Smooth muscle cell (in vitro differentiated cells): ENCODE data around the gene ABI1. TPM values are rescaled to one million over a fixed set of nuclear protein-coding genes. Genes with fewer than 3 reads are reported as not detected.

Experiments used
- DNase-seq: peaks from one replicate; lab custom pipeline; 2025; ENCODE audit not compliant: unreplicated experiment; lab: John Stamatoyannopoulos, UW
- H2AFZ ChIP-seq: fragments of 200-600 bp; sonication (generic); 2 replicates; pipeline ENCODE4 v1.6.0; 2016; ENCODE audit warnings: antibody characterized with exemption, low read depth, mild to moderate bottlenecking
- H3F3A ChIP-seq: fragments of 200-600 bp; sonication (generic); 2 replicates; pipeline ENCODE4 v1.6.0; 2017; ENCODE audit warnings: antibody characterized with exemption, low read depth
- H3K27ac ChIP-seq: fragments of 200-600 bp; sonication (generic); 2 replicates; pipeline ENCODE4 v1.5.1; 2016; ENCODE audit warnings: low read depth, mild to moderate bottlenecking
- H3K27me3 ChIP-seq: fragments of 200-600 bp; sonication (generic); 2 replicates; pipeline ENCODE4 v1.6.1; 2016; ENCODE audit warnings: low read depth, mild to moderate bottlenecking
- H3K36me3 ChIP-seq: fragments of 200-600 bp; sonication (generic); 2 replicates; pipeline ENCODE4 v1.5.1; 2016; ENCODE audit warnings: low read depth
- H3K4me1 ChIP-seq: fragments of 200-600 bp; sonication (generic); 2 replicates; pipeline ENCODE4 v1.5.1; 2016; ENCODE audit warnings: low read depth
- H3K4me2 ChIP-seq: fragments of 200-600 bp; sonication (generic); 2 replicates; pipeline ENCODE4 v1.6.0; 2016; ENCODE audit warnings: mild to moderate bottlenecking
- H3K4me3 ChIP-seq: fragments of 200-600 bp; sonication (generic); 2 replicates; pipeline ENCODE4 v1.5.1; 2016; ENCODE audit warnings: mild to moderate bottlenecking
- H3K79me2 ChIP-seq: fragments of 200-600 bp; sonication (generic); 2 replicates; pipeline ENCODE4 v1.6.0; 2016; ENCODE audit warnings: low read depth, mild to moderate bottlenecking
- H3K9ac ChIP-seq: fragments of 200-600 bp; sonication (generic); 2 replicates; pipeline ENCODE4 v1.6.0; 2016; ENCODE audit warnings: low read depth
- H3K9me3 ChIP-seq: fragments of 200-600 bp; sonication (generic); replicated peaks from 2 replicates; pipeline ENCODE4 v1.5.1; 2016; ENCODE audit warnings: low read depth
- H4K20me1 ChIP-seq: fragments of 200-600 bp; sonication (generic); 2 replicates; pipeline ENCODE4 v1.6.0; 2016; ENCODE audit warnings: low read depth
- WGBS: methylation state at CpG from one replicate; pipeline ENCODE4 v1.1.7; 2016; ENCODE audit warnings: low lambda C conversion rate; 5-methylcytosine and 5-hydroxymethylcytosine counted together
- polyA plus RNA-seq: library from polyadenylated mRNA; unstranded; fragments of >200 nt; fragmentation: Nextera tagmentation; extraction: Ambion mirVana; gene quantifications from 2 replicates; pipeline ENCODE4 v1.2.1, GENCODE V29; 2016
- total RNA-seq: library from RNA; depleted of rRNA; stranded (reverse); fragments of >200 nt; gene quantifications from 2 replicates; pipeline ENCODE4 v1.2.3, GENCODE V29; 2014
- TF ChIP-seq, protein P1 (sequence below): fragments of 200-600 bp; sonication (generic); IDR thresholded peaks from 2 replicates; pipeline ENCODE4 v1.5.1; 2017; ENCODE audit warnings: borderline replicate concordance, mild to moderate bottlenecking, antibody characterized with exemption; ENCODE audit not compliant: insufficient read depth, poor library complexity, severe bottlenecking

ABI1 gene
- total and polyA plus RNA-seq, 2 experiments from 2014 or later: 40.3 to 51.4 TPM

DNA sequence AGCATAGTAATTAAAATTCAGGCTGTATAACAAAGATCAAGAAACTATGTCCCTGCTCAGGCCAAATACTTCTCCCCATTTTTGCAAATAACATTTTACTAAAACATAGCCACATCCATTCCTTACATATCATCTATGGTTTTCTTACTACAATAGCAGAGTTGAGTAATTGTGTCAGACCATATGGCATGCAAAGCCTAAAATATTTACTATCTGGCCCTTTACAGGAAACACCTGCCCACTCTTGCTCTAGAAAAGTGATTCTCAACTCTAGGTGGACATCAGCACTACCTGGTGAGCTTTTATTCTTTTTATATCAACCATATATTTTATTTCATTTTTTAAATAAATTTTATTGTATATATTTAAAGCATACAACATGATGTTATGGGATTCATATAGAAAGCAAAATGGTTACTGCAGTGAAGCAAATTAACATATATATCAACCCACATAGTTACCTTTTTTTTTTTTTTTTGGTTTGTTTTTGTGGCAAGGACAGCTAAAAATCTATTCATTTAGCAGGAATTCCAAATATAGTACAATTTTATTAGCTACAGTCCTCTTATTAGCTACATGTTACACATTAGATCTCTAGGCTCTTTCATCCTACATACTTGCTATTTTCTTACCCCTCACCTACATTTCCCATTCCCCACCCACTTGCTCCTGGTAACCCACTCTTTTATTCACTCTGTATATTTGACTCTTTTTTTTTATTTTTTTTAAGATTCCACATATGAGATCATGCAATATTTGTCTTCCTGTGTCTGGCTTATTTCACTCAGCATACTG is 19.6 kb downstream of the ABI1 start:
- Histone ChIP-seq H3K4me3 (no peak overlapping the region), H3K9me3 (no peaks in the 10 kb centered on the region), H3K9ac (no peak overlapping the region), H3K4me2 (no peak overlapping the region), H3K27ac (no peak overlapping the region), H3K79me2 (peaks cover 98% of the 10 kb centered on the region), H3K27me3 (no peaks in the 10 kb centered on the region), H3F3A (no peaks in the 10 kb centered on the region), H2AFZ (no peak overlapping the region), H3K4me1 (peaks cover 8% of the 10 kb centered on the region), H4K20me1 (peaks cover 99% of the 10 kb centered on the region), H3K36me3 (no peaks in the 10 kb centered on the region)
- TF ChIP-seq, protein P1, sequence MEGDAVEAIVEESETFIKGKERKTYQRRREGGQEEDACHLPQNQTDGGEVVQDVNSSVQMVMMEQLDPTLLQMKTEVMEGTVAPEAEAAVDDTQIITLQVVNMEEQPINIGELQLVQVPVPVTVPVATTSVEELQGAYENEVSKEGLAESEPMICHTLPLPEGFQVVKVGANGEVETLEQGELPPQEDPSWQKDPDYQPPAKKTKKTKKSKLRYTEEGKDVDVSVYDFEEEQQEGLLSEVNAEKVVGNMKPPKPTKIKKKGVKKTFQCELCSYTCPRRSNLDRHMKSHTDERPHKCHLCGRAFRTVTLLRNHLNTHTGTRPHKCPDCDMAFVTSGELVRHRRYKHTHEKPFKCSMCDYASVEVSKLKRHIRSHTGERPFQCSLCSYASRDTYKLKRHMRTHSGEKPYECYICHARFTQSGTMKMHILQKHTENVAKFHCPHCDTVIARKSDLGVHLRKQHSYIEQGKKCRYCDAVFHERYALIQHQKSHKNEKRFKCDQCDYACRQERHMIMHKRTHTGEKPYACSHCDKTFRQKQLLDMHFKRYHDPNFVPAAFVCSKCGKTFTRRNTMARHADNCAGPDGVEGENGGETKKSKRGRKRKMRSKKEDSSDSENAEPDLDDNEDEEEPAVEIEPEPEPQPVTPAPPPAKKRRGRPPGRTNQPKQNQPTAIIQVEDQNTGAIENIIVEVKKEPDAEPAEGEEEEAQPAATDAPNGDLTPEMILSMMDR: no peak
- DNase-seq: no peak

DNA sequence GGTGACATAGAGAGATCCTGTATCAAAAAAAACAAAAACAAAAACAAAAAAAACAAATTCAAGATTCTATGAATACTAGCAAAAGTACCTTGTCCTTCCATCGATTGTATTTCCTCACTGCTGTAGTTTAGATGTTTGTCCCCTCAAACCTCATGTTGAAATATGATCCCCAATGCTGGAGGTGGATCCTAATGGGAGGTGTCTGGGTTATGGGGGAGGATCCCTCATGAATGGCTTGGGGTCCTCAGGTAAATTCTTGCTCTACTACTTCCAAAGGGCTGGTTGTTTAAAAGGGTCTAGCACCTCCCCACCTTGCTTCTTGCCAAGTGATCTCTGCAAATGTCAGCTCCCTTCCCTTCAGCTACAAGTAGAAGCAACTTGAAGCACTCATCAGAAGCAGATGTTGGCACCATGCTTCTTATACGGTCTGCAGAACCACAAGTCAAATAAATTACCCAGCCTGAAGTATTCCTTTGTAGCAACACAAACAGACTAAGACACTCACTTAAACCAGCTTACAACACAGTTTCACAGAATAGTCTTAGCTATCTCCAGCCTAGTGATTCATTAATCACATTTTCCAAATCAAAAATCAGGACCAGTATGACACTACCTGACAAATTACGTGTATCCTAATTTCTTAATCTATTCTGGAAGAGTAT is 20.7 kb downstream of the ABI1 start:
- Histone ChIP-seq H3K79me2 (peaks cover 98% of the 10 kb centered on the region), H3K4me3 (no peak overlapping the region), H3K27ac (no peak overlapping the region), H3K36me3 (no peaks in the 10 kb centered on the region), H3K9me3 (no peaks in the 10 kb centered on the region), H3K4me1 (peaks cover 8% of the 10 kb centered on the region), H3K27me3 (no peaks in the 10 kb centered on the region), H3K4me2 (no peak overlapping the region), H4K20me1 (peaks cover 99% of the 10 kb centered on the region), H3K9ac (no peak overlapping the region), H3F3A (no peaks in the 10 kb centered on the region), H2AFZ (no peak overlapping the region)
- DNase-seq: no peak
- WGBS: 84% methylated on average over 3 of the region's 3 CpGs
- TF ChIP-seq, protein P1: no peak

DNA sequence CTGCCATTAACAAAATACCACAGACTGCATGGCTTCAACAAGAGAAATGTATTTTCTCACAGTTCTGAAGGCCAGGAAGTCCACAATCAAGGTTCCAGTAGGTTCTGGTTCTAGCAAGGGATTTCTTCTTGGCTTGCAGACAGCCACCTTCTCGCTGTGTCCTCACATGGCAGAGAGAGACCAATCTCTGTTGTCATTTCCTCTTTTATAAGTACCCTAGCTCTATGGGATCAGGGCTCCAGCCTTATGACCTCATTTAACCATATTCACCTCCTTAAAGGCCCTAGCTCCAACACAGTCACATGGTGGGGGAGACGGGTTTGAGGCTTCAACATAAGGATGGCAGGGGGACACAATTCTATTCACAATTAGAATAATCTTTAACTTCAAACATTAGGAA is 23.6 kb downstream of the ABI1 start:
- peaks cover 100% of the 10 kb centered on the region for H4K20me1 ChIP-seq
- DNase-seq: no peak
- H3K27ac ChIP-seq: no peak overlapping the region
- no peaks in the 10 kb centered on the region for H3K36me3 ChIP-seq
- H3K4me3 ChIP-seq: no peak overlapping the region
- H2AFZ ChIP-seq: no peak overlapping the region
- H3K4me2 ChIP-seq: no peak overlapping the region
- peaks cover 12% of the 10 kb centered on the region for H3K4me1 ChIP-seq
- no peaks in the 10 kb centered on the region for H3K27me3 ChIP-seq
- no peaks in the 10 kb centered on the region for H3K9me3 ChIP-seq
- TF ChIP-seq, protein P1: no peak
- no peak overlapping the region for H3K9ac ChIP-seq
- H3K79me2 ChIP-seq: peaks cover 100% of the 10 kb centered on the region
- 95% methylated on average over 2 of the region's 2 CpGs for WGBS
- H3F3A ChIP-seq: no peaks in the 10 kb centered on the region
